ENCODE results near the gene PARVB.
A peak's percentile ranks its signal among the peaks of the same experiment; 100 is the strongest.

Gene PARVB

GRCh38 chr22:44187652-44188230 lies 163.6 kb downstream of the PARVB start:
- DNase-seq: no peak

- no peak for DNase-seq
Measured at GRCh38 chr22:44188316-44188715, 164.2 kb downstream of the PARVB start.

- no peak for DNase-seq
Measured at GRCh38 chr22:44188986-44189630, 165.0 kb downstream of the PARVB start.

GRCh38 chr22:44190381-44190976 lies 166.4 kb downstream of the PARVB start:
- DNase-seq: no peak

- DNase-seq: no peak
Measured at GRCh38 chr22:44191036-44191454, 166.9 kb downstream of the PARVB start.

GRCh38 chr22:44192098-44192815 lies 168.2 kb downstream of the PARVB start:
- DNase-seq: no peak

GRCh38 chr22:44192816-44193534 lies 168.9 kb downstream of the PARVB start:
- DNase-seq: no peak

- DNase-seq: no peak
Measured at GRCh38 chr22:44193535-44193891, 169.4 kb downstream of the PARVB start.

GRCh38 chr22:44194569-44194968 lies 170.5 kb downstream of the PARVB start:
- DNase-seq: no peak

- peak; percentile 76 for DNase-seq
Measured at GRCh38 chr22:44195189-44195871, 171.2 kb downstream of the PARVB start.

GRCh38 chr22:44196241-44196640 lies 172.1 kb downstream of the PARVB start:
- DNase-seq: no peak

GRCh38 chr22:44196731-44197131 lies 172.6 kb downstream of the PARVB start:
- no peak for DNase-seq

GRCh38 chr22:44197271-44197670 lies 173.2 kb downstream of the PARVB start:
- no peak for DNase-seq

GRCh38 chr22:44199164-44199563 lies 175.1 kb downstream of the PARVB start:
- no peak for DNase-seq

GRCh38 chr22:44199866-44200265 lies 175.8 kb downstream of the PARVB start:
- DNase-seq: no peak

- DNase-seq: no peak
Measured at GRCh38 chr22:44200451-44200850, 176.3 kb downstream of the PARVB start.

- DNase-seq: peak; percentile 18
Measured at GRCh38 chr22:44200855-44201550, 176.9 kb downstream of the PARVB start.

GRCh38 chr22:44201665-44202064 lies 177.6 kb downstream of the PARVB start:
- DNase-seq: peak; percentile 27

GRCh38 chr22:44202261-44202789 lies 178.2 kb downstream of the PARVB start:
- DNase-seq: peak; percentile 26

GRCh38 chr22:44203203-44203602 lies 179.1 kb downstream of the PARVB start:
- DNase-seq: no peak

GRCh38 chr22:44204739-44205515 lies 180.8 kb downstream of the PARVB start:
- no peak for DNase-seq

All from NCI-H2171 treated with DMSO at 0.1 percent for 48 hours (cell line).